ENCODE measurements around the gene OR2F2. TPM values are rescaled to one million over a fixed set of nuclear protein-coding genes. Genes with fewer than 3 reads are reported as not detected.

OR2F2 gene
- total and polyA plus RNA-seq, 3 donors from 2014 or later: 0.30 to 3.5 (median 1.2) TPM

DNA sequence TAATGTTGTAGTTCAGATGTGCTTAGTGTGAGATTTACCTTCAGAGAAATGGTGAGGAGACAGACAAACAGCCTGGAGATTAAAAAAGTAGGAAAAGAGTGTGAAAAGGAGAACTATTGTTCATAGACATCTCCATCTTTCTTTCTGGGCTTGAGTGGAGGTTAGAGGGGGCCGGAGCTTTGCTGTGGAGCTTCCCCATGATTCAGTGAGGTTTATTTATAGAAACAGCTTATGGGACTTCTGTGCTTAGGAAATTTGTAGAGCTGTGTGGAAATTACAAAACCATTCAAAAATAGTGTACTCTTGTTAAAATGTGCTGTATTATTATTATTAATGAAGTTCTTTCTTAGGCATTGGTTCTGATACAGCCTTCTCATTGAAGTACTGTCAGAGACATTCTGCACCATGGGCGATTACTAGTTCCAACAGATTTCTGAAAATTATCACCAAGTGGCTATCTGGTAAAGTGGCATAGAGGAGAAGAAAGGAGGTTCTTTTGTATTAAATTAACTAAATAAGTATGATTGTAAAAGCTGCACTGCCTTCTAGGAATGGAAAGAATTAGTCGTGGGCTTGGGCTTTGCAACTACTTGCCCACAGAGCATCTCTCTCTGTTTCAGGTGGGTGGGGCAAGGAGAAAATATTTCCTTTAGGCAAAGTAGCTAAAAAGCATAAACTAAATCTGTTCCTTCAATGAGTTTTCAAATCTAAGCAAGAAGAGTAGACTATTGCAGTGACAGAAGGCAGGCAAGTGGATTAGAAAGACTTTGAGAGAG, 24.4 kb upstream of the OR2F2 start:
- Histone ChIP-seq H3K27me3 (no peaks in the 10 kb centered on the region), H3K27ac (no peak overlapping the region), H3K4me1 (no peaks in the 10 kb centered on the region), H3K9me3 (no peaks in the 10 kb centered on the region), H3K4me3 (no peak overlapping the region), H3K36me3 (ENCODE audit: low read depth, missing control alignments) (no peaks in the 10 kb centered on the region)
- 72 to 82% methylated on average over 3 of the region's 3 CpGs for WGBS, 2 donors
- intact Hi-C loops (cut with DNase I; ENCODE audit: low total_unique reads): no loop called here
- no peak for DNase-seq
- TF ChIP-seq, protein P1, sequence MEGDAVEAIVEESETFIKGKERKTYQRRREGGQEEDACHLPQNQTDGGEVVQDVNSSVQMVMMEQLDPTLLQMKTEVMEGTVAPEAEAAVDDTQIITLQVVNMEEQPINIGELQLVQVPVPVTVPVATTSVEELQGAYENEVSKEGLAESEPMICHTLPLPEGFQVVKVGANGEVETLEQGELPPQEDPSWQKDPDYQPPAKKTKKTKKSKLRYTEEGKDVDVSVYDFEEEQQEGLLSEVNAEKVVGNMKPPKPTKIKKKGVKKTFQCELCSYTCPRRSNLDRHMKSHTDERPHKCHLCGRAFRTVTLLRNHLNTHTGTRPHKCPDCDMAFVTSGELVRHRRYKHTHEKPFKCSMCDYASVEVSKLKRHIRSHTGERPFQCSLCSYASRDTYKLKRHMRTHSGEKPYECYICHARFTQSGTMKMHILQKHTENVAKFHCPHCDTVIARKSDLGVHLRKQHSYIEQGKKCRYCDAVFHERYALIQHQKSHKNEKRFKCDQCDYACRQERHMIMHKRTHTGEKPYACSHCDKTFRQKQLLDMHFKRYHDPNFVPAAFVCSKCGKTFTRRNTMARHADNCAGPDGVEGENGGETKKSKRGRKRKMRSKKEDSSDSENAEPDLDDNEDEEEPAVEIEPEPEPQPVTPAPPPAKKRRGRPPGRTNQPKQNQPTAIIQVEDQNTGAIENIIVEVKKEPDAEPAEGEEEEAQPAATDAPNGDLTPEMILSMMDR (IDR thresholded peaks at IDR 0.05): no peak
- no peak for TF ChIP-seq POLR2A (IDR thresholded peaks at IDR 0.05)

DNA sequence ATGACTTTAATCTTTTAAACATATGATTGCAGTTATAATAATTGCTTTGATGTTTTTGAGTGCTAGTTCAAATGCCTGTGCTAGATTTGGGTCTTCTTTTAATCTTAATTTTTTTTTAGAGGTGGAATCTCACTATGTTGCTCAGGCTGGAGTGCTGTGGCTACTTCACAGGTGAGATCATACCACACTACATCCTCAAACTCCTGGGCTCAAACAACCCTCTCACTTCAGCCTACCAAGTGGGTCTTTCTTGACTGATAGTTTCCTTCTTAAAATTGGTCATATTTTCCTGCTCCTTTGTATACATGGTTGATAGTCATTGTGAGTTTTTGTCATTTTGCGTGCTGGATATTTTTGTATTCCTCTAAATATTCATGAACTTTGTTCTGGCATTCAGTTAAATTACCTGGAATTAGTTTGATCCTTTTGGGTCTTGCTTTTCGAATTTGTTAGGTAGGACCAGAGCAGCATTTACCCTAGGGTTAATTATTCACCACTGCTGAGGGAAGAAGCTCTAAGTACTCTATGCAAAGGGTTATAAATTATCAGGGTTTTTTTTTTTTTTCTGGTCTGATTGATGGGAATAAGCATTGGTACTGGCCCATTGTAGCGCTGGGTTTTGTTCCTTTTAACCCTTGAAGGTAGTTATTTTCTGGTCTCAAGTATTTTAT, 21.0 kb upstream of the OR2F2 start:
- Histone ChIP-seq H3K27ac (no peak overlapping the region), H3K4me1 (no peaks in the 10 kb centered on the region), H3K4me3 (no peak overlapping the region), H3K27me3 (no peaks in the 10 kb centered on the region), H3K9me3 (no peaks in the 10 kb centered on the region), H3K36me3 (ENCODE audit: low read depth, missing control alignments) (no peaks in the 10 kb centered on the region)
- 93 to 97% methylated on average over 3 of the region's 3 CpGs for WGBS, 2 donors
- no peak for DNase-seq
- TF ChIP-seq, protein P1 (IDR thresholded peaks at IDR 0.05): no peak
- TF ChIP-seq POLR2A (IDR thresholded peaks at IDR 0.05): no peak
- intact Hi-C loops (cut with DNase I; ENCODE audit: low total_unique reads): no loop called here

DNA sequence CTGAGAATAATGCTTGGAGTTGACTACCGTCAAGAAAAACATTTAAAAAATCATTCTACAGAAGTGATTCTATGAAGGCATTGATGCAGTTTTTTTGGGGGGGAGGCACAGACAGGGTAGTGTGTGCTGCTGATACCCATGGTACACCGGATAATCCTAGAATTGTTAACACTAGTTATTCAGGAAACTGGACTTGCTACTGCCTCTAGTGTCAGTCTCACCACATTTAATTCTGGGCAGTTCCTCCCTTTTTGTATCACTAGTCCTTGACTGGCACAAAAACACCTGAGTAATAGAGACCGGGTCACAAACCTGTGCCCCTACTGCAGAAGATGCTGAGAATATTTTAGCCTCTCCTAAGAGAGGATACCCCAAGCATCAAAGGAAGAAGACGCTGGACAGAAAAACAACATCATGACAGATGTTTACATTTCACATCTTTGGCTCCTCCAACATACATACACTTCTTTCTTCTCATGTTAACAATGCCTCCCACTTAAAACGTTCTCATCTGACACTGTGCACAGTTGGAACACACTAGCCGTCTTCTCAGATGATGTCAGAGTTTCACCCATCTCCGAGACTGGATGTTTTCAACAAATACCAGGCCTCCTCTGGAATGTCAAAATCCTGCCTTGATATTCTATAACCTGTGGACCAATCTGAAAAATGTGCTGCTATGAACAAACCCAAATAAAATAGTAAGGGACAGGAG, 19.9 kb upstream of the OR2F2 start:
- DNase-seq: no peak
- no peaks in the 10 kb centered on the region for H3K4me1 ChIP-seq
- H3K27ac ChIP-seq: no peak overlapping the region
- H3K4me3 ChIP-seq: no peak overlapping the region
- intact Hi-C loops (cut with DNase I; ENCODE audit: low total_unique reads): no loop called here
- H3K9me3 ChIP-seq: no peaks in the 10 kb centered on the region
- H3K27me3 ChIP-seq: no peaks in the 10 kb centered on the region
- WGBS, 2 donors: 66 to 75% methylated on average over 7 of the region's 7 CpGs
- no peaks in the 10 kb centered on the region for H3K36me3 ChIP-seq (ENCODE audit: low read depth, missing control alignments)
- TF ChIP-seq POLR2A (IDR thresholded peaks at IDR 0.05): no peak
- TF ChIP-seq, protein P1 (IDR thresholded peaks at IDR 0.05): no peak

DNA sequence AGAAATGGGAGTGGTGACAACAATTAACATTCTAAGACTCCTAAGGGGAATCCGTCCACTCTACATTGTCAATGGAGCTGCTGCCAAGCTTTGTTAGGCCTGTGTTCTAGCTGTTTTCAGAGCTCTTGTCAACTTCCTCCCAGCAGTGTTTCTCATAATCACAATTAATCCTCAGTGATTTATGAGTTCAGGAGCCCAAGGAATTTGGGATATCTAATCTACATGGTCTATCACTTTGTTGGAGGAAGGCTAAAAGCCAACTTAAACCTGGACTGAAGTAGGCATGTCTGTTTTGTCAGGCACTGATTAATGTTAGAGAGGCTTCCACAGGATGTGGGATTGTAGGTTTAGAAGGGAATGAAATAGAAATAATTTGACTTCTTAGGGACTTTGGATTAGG, 10.2 kb upstream of the OR2F2 start:
- no peaks in the 10 kb centered on the region for H3K27me3 ChIP-seq
- H3K9me3 ChIP-seq: no peaks in the 10 kb centered on the region
- no peak overlapping the region for H3K4me3 ChIP-seq
- H3K4me1 ChIP-seq: no peaks in the 10 kb centered on the region
- intact Hi-C loops (cut with DNase I; ENCODE audit: low total_unique reads): no loop called here
- 57 to 61% methylated on average over 1 of the region's 1 CpG for WGBS, 2 donors
- DNase-seq: no peak
- TF ChIP-seq, protein P1 (IDR thresholded peaks at IDR 0.05): no peak
- TF ChIP-seq POLR2A (IDR thresholded peaks at IDR 0.05): no peak
- no peak overlapping the region for H3K27ac ChIP-seq
- H3K36me3 ChIP-seq (ENCODE audit: low read depth, missing control alignments): no peaks in the 10 kb centered on the region
